HEK293 (cell line): ENCODE results near the gene GSG1.
A peak's percentile ranks its signal among the peaks of the same experiment; 100 is the strongest.

Experiments
- REST ChIP-seq: fragments of 450-650 bp; formaldehyde crosslinking; IDR thresholded peaks from 2 replicates; pipeline ENCODE4 v1.5.1; 2016; ENCODE audit warnings: missing biosample characterization, missing genetic modification characterization
- SETDB1 ChIP-seq: IDR thresholded peaks from one replicate; pipeline ENCODE4 v1.6.1; 2017; ENCODE audit warnings: mild to moderate bottlenecking, low read length, moderate library complexity, mixed read lengths; ENCODE audit not compliant: insufficient read length
- ZBTB11 ChIP-seq: fragments of 450-650 bp; formaldehyde crosslinking; conservative IDR thresholded peaks from 2 replicates; pipeline ENCODE4 v1.5.1; 2016; ENCODE audit warnings: low read depth, missing biosample characterization, missing genetic modification characterization
- ZFP41 ChIP-seq: fragments of 450-650 bp; formaldehyde crosslinking; IDR thresholded peaks from 2 replicates; pipeline ENCODE4 v1.5.1; 2016; ENCODE audit warnings: missing biosample characterization, missing genetic modification characterization, borderline replicate concordance
- ZNF184 ChIP-seq: fragments of 450-650 bp; IDR thresholded peaks from 2 replicates; pipeline ENCODE4 v1.5.1; 2018; ENCODE audit warnings: missing biosample characterization, mild to moderate bottlenecking, missing genetic modification characterization
- ZNF24 ChIP-seq: fragments of 450-650 bp; formaldehyde crosslinking; IDR thresholded peaks from 2 replicates; pipeline ENCODE4 v1.5.1; 2016; ENCODE audit warnings: missing biosample characterization, missing genetic modification characterization
- ZNF274 ChIP-seq, 2 experiments: fragments of 200-500 bp in 1 of 2; fragments of 450-650 bp in 1 of 2; sonication (Bioruptor generic) in 1 of 2; formaldehyde crosslinking in 1 of 2; IDR thresholded peaks; 2 replicates each; pipeline versions ENCODE4 v1.5.1 to v1.6.1; 2014 to 2016; ENCODE audit warnings: borderline replicate concordance in 1 of 2, inconsistent platforms in 1 of 2, low read length in 1 of 2, missing biosample characterization in 1 of 2, missing genetic modification characterization in 1 of 2
- ZNF704 ChIP-seq: fragments of 450-650 bp; formaldehyde crosslinking; IDR thresholded peaks from 2 replicates; pipeline ENCODE4 v1.5.1; 2016; ENCODE audit warnings: missing biosample characterization, missing genetic modification characterization
- ZNF747 ChIP-seq: fragments of 450-650 bp; formaldehyde crosslinking; IDR thresholded peaks from 2 replicates; pipeline ENCODE4 v1.5.1; 2016; ENCODE audit warnings: missing biosample characterization, missing genetic modification characterization
- TF ChIP-seq, protein P1 (sequence below): fragments of 450-650 bp; formaldehyde crosslinking; IDR thresholded peaks from 2 replicates; pipeline ENCODE4 v1.5.1; 2017; ENCODE audit warnings: missing biosample characterization, missing genetic modification characterization
- TF ChIP-seq, protein P2 (sequence below): fragments of 450-650 bp; IDR thresholded peaks from 2 replicates; pipeline ENCODE4 v1.5.1; 2018; ENCODE audit warnings: missing biosample characterization, mild to moderate bottlenecking, missing genetic modification characterization
- TF ChIP-seq, protein P3 (sequence below): fragments of 450-650 bp; formaldehyde crosslinking; IDR thresholded peaks from 2 replicates; pipeline ENCODE4 v1.5.1; 2016; ENCODE audit warnings: missing biosample characterization, missing genetic modification characterization
- TF ChIP-seq, protein P4 (sequence below): fragments of 450-650 bp; formaldehyde crosslinking; IDR thresholded peaks from 2 replicates; pipeline ENCODE4 v1.5.1; 2016; ENCODE audit warnings: missing biosample characterization, missing genetic modification characterization
- TF ChIP-seq, protein P5 (sequence below): fragments of 450-650 bp; formaldehyde crosslinking; IDR thresholded peaks from 2 replicates; pipeline ENCODE4 v1.5.1; 2016; ENCODE audit warnings: missing biosample characterization, missing genetic modification characterization, low read depth

DNA sequence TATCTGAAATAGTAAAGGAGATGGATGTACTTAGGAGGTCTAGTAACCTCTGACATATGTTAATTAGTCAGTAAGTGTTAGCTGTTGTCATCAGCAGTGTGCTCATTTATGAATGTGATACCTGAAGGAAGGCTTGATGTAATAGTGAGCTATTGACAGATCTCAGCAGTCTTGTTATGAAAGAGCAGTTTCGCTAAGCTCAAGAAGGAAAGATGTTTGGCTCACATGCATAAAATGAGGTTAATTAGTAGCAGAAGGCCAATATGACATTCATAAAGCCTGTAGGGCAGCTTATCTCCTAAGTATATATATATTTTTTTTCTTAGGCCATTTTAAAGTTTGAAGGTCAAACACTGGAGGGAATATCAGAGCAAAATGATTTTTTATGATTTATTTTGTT lies 56.5 kb downstream of the GSG1 start:
- TF ChIP-seq ZFP41 (tag by site-specific recombination) (no peak), ZBTB11 (tag by site-specific recombination) (no peak), REST (no peak), ZNF274 (IDR thresholded peaks at IDR 0.05; ENCODE audit: low read length) (no peak), ZNF274 (tag by site-specific recombination; IDR thresholded peaks at IDR 0.05; ENCODE audit: borderline replicate concordance) (no peak), ZNF24 (tag by site-specific recombination) (no peak), SETDB1 (no peak), ZNF184 (tag by site-specific recombination) (no peak), ZNF747 (tag by site-specific recombination) (no peak), ZNF704 (tag by site-specific recombination) (no peak)
- TF ChIP-seq, protein P1, sequence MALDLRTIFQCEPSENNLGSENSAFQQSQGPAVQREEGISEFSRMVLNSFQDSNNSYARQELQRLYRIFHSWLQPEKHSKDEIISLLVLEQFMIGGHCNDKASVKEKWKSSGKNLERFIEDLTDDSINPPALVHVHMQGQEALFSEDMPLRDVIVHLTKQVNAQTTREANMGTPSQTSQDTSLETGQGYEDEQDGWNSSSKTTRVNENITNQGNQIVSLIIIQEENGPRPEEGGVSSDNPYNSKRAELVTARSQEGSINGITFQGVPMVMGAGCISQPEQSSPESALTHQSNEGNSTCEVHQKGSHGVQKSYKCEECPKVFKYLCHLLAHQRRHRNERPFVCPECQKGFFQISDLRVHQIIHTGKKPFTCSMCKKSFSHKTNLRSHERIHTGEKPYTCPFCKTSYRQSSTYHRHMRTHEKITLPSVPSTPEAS (tag by site-specific recombination): no peak
- TF ChIP-seq, protein P2, sequence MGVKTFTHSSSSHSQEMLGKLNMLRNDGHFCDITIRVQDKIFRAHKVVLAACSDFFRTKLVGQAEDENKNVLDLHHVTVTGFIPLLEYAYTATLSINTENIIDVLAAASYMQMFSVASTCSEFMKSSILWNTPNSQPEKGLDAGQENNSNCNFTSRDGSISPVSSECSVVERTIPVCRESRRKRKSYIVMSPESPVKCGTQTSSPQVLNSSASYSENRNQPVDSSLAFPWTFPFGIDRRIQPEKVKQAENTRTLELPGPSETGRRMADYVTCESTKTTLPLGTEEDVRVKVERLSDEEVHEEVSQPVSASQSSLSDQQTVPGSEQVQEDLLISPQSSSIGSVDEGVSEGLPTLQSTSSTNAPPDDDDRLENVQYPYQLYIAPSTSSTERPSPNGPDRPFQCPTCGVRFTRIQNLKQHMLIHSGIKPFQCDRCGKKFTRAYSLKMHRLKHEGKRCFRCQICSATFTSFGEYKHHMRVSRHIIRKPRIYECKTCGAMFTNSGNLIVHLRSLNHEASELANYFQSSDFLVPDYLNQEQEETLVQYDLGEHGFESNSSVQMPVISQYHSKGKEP (tag by site-specific recombination): no peak
- TF ChIP-seq, protein P3, sequence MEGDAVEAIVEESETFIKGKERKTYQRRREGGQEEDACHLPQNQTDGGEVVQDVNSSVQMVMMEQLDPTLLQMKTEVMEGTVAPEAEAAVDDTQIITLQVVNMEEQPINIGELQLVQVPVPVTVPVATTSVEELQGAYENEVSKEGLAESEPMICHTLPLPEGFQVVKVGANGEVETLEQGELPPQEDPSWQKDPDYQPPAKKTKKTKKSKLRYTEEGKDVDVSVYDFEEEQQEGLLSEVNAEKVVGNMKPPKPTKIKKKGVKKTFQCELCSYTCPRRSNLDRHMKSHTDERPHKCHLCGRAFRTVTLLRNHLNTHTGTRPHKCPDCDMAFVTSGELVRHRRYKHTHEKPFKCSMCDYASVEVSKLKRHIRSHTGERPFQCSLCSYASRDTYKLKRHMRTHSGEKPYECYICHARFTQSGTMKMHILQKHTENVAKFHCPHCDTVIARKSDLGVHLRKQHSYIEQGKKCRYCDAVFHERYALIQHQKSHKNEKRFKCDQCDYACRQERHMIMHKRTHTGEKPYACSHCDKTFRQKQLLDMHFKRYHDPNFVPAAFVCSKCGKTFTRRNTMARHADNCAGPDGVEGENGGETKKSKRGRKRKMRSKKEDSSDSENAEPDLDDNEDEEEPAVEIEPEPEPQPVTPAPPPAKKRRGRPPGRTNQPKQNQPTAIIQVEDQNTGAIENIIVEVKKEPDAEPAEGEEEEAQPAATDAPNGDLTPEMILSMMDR (tag by site-specific recombination): no peak
- TF ChIP-seq, protein P4, sequence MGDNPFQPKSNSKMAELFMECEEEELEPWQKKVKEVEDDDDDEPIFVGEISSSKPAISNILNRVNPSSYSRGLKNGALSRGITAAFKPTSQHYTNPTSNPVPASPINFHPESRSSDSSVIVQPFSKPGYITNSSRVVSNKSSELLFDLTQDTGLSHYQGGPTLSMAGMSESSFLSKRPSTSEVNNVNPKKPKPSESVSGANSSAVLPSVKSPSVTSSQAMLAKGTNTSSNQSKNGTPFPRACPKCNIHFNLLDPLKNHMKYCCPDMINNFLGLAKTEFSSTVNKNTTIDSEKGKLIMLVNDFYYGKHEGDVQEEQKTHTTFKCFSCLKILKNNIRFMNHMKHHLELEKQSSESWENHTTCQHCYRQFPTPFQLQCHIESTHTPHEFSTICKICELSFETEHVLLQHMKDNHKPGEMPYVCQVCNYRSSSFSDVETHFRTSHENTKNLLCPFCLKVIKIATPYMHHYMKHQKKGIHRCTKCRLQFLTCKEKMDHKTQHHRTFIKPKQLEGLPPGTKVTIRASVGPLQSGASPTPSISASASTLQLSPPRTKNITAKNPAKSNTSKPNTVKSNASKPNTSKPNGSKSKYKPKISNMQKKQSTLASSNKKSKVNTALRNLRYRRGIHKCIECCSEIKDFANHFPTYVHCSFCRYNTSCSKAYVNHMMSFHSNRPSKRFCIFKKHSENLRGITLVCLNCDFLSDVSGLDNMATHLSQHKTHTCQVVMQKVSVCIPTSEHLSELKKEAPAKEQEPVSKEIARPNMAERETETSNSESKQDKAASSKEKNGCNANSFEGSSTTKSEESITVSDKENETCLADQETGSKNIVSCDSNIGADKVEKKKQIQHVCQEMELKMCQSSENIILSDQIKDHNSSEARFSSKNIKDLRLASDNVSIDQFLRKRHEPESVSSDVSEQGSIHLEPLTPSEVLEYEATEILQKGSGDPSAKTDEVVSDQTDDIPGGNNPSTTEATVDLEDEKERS: no peak
- TF ChIP-seq, protein P5, sequence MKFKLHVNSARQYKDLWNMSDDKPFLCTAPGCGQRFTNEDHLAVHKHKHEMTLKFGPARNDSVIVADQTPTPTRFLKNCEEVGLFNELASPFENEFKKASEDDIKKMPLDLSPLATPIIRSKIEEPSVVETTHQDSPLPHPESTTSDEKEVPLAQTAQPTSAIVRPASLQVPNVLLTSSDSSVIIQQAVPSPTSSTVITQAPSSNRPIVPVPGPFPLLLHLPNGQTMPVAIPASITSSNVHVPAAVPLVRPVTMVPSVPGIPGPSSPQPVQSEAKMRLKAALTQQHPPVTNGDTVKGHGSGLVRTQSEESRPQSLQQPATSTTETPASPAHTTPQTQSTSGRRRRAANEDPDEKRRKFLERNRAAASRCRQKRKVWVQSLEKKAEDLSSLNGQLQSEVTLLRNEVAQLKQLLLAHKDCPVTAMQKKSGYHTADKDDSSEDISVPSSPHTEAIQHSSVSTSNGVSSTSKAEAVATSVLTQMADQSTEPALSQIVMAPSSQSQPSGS (tag by site-specific recombination): 0 out of 2 replicates have a peak, but pooled peaks have one; percentile 9
